Measurements from ENCODE around the gene GSTCD. TPM values are rescaled to one million over a fixed set of nuclear protein-coding genes. Genes with fewer than 3 reads are reported as not detected.

The GSTCD gene
- total and polyA plus RNA-seq, 9 of the 15 experiments (the other 6 are each of a cell fraction or from before 2014, with no cell fraction given), result 4.5 to 36.3 (median 16.0) TPM

DNA sequence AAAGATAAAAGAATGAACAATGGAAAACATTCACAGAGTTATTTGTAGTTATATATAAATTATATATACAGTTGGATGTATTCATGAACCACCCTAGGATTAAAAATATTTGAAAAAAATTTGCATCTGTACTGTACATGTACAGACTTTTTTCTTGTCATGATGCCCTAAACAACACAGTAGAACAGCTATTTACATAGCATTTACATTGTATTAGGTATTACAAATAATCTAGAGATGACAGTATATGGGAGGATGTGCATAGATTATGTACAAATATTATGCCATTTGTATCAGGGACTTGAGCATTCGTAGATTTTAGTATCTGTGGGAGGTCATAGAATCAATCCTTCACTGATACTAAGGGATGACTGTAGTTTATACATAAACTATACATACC lies 44.8 kb downstream of the GSTCD start:
- no peaks in the 10 kb centered on the region for H3K9me3 ChIP-seq (replicated peaks; ENCODE audit: control insufficient read depth, insufficient read depth, low read depth, low read length)
- intact Hi-C loops (cut with micrococcal nuclease), result no loop called here
- no peaks in the 10 kb centered on the region for H3K27me3 ChIP-seq (ENCODE audit: control insufficient read depth in 2 of 2, insufficient read depth in 2 of 2, low read length in 2 of 2)
- 88% methylated on average over 1 of the region's 1 CpG for WGBS (ENCODE audit: insufficient coverage, low coverage, missing lambda C conversion rate)
- no peak overlapping the region for H3K9ac ChIP-seq (ENCODE audit: insufficient read depth in 1 of 2, low read depth in 2 of 2, low read length in 2 of 2)
- in situ Hi-C loops (cut with MboI), result no loop called here
- no peak overlapping the region for H3K4me2 ChIP-seq (ENCODE audit: insufficient read depth, low read length)
- H3K79me2 ChIP-seq (ENCODE audit: control insufficient read depth, insufficient read depth, low read length), result no peaks in the 10 kb centered on the region
- BruUV-seq (replicated peaks), result no TSS peak
- CTCF ChIA-PET (ENCODE audit: low intra/inter-chr PET ratio), result no interaction called here
- H2AFZ ChIP-seq (ENCODE audit: low read depth, low read length), result no peak overlapping the region
- H3K9me1 ChIP-seq (ENCODE audit: control insufficient read depth, insufficient read depth, low read length), result no peaks in the 10 kb centered on the region
- FAIRE-seq (no peak), ATAC-seq (no peak), DNase-seq (ENCODE audit: extremely low read depth in 1 of 4, low spot score in 3 of 4) (no peak)
- H3K27ac ChIP-seq (ENCODE audit: extremely low read depth, low read depth, low read length), result no peak overlapping the region
- H3K36me3 ChIP-seq (ENCODE audit: control insufficient read depth, insufficient read depth, low read length), result no peaks in the 10 kb centered on the region
- no peaks in the 10 kb centered on the region for H3K4me1 ChIP-seq (replicated peaks in 1 of 2; ENCODE audit: control insufficient read depth in 2 of 2, insufficient read depth in 2 of 2, low read length in 2 of 2)
- POLR2A ChIA-PET, result no interaction called here
- H4K20me1 ChIP-seq (replicated peaks; ENCODE audit: control insufficient read depth, insufficient read depth, low read length), result no peaks in the 10 kb centered on the region
- TF ChIP-seq ZNF133 (CRISPR knock-in tag; IDR thresholded peaks at IDR 0.05) (no peak), PTTG1 (tag; IDR thresholded peaks at IDR 0.05; ENCODE audit: low read depth) (no peak), ZNF384 (IDR thresholded peaks at IDR 0.05; ENCODE audit: low read depth, low read length) (no peak), PHB2 (IDR thresholded peaks at IDR 0.05; ENCODE audit: low read depth) (no peak), RBBP5 (IDR thresholded peaks at IDR 0.05; ENCODE audit: borderline replicate concordance, insufficient read depth, low read length, poor library complexity, severe bottlenecking) (no peak), NEUROD1 (IDR thresholded peaks at IDR 0.05; ENCODE audit: borderline replicate concordance, low read depth, low read length, partially characterized antibody) (no peak), BMI1 (IDR thresholded peaks at IDR 0.05; ENCODE audit: low read length) (no peak), ZEB2 (IDR thresholded peaks at IDR 0.05) (no peak)
- no peak overlapping the region for H3K4me3 ChIP-seq

DNA sequence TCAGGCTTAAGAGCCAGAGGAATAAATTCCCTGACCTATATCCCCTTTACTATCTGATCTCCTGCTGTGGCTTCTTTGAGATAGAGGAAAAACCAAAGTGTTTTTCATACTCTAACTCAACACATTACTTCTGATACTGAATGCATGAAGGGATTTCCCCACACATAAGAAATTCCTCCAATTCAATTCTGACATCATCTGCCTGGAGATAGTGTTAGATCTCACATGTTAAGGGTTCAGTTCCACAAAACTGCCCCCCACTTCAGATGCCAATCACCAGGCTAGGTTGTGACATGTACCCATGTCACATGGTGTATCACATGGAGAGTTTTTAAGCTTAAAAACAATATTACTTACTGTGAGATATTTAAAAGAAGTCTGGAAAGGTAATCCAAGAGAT lies 46.8 kb downstream of the GSTCD start:
- BruUV-seq (replicated peaks), result no TSS peak
- peak; percentile 11 for FAIRE-seq
- TF ChIP-seq ZNF407 (IDR thresholded peaks at IDR 0.05; ENCODE audit: low read depth) (no peak), ARHGAP35 (IDR thresholded peaks at IDR 0.05; ENCODE audit: partially characterized antibody) (no peak), ZNF717 (CRISPR knock-in tag; IDR thresholded peaks at IDR 0.05) (no peak), PHB (CRISPR knock-in tag; IDR thresholded peaks at IDR 0.05) (no peak)

More for the DNA sequence above, 46.8 kb downstream of the GSTCD start:
- no peaks in the 10 kb centered on the region for H4K20me1 ChIP-seq (replicated peaks; ENCODE audit: control insufficient read depth, insufficient read depth, low read length)
- no peaks in the 10 kb centered on the region for H3K9me1 ChIP-seq (ENCODE audit: control insufficient read depth, insufficient read depth, low read length)
- no peaks in the 10 kb centered on the region for H3K36me3 ChIP-seq (ENCODE audit: control insufficient read depth, insufficient read depth, low read length)
- H3K4me2 ChIP-seq (ENCODE audit: insufficient read depth, low read length), result no peak overlapping the region
- no peaks in the 10 kb centered on the region for H3K27me3 ChIP-seq (ENCODE audit: control insufficient read depth in 2 of 2, insufficient read depth in 2 of 2, low read length in 2 of 2)
- no peaks in the 10 kb centered on the region for H3K79me2 ChIP-seq (ENCODE audit: control insufficient read depth, insufficient read depth, low read length)
- in situ Hi-C loops (cut with MboI) (no loop called here), intact Hi-C loops (cut with micrococcal nuclease) (no loop called here)
- DNase-seq (ENCODE audit: extremely low read depth in 1 of 4, low spot score in 3 of 4) (no peak), ATAC-seq (no peak)
- H3K9me3 ChIP-seq (replicated peaks; ENCODE audit: control insufficient read depth, insufficient read depth, low read depth, low read length), result no peaks in the 10 kb centered on the region
- no peak overlapping the region for H3K4me3 ChIP-seq
- H3K27ac ChIP-seq (ENCODE audit: extremely low read depth, low read depth, low read length), result no peak overlapping the region
- H3K4me1 ChIP-seq (replicated peaks in 1 of 2; ENCODE audit: control insufficient read depth in 2 of 2, insufficient read depth in 2 of 2, low read length in 2 of 2), result no peaks in the 10 kb centered on the region
- H2AFZ ChIP-seq (ENCODE audit: low read depth, low read length), result no peak overlapping the region
- H3K9ac ChIP-seq (ENCODE audit: insufficient read depth in 1 of 2, low read depth in 2 of 2, low read length in 2 of 2), result no peak overlapping the region
- CTCF ChIA-PET (ENCODE audit: low intra/inter-chr PET ratio), result no interaction called here
- POLR2A ChIA-PET, result no interaction called here
